Heart left ventricle (tissue), 16 donors: ENCODE measurements around the gene LGR5. TPM values are rescaled to one million over a fixed set of nuclear protein-coding genes. Genes with fewer than 3 reads are reported as not detected.

ENCODE experiments used
- ATAC-seq, 4 donors: fragments of 200-7000 bp; cut with Tn5 transposase; one replicate each; pipeline ENCODE4 v1.9.1; 2020 to 2022; ENCODE audit warnings: moderate library complexity in 4 of 4, mild to moderate bottlenecking in 3 of 4, moderate number of reproducible peaks in 1 of 4
- DNase-seq, 5 donors: peaks; one replicate each; pipeline ENCODE4 v3.0.0-alpha.2; 2020
- H3K27ac ChIP-seq, 12 donors: fragments of 200-600 bp; sonication (generic) in 4 of 12; one replicate each; pipeline versions ENCODE4 v1.5.0 to v1.8.0; 2016 to 2022; ENCODE audit warnings: mild to moderate bottlenecking in 2 of 12
- H3K27me3 ChIP-seq, 9 donors: fragments of 200-600 bp; sonication (generic) in 2 of 9; one replicate each; pipeline versions ENCODE4 v1.5.1 to v1.8.0; 2016 to 2022; ENCODE audit warnings: mild to moderate bottlenecking in 3 of 9
- H3K36me3 ChIP-seq, 9 donors: fragments of 200-600 bp; sonication (generic) in 2 of 9; one replicate each; pipeline versions ENCODE4 v1.5.0 to v1.8.0; 2018 to 2022; ENCODE audit warnings: mild to moderate bottlenecking in 2 of 9
- H3K4me1 ChIP-seq, 12 donors: fragments of 200-600 bp; sonication (generic) in 4 of 12; one replicate each; pipeline versions ENCODE4 v1.5.0 to v1.8.0; 2016 to 2022; ENCODE audit warnings: mild to moderate bottlenecking in 3 of 12
- H3K4me3 ChIP-seq, 12 donors: fragments of 200-600 bp; sonication (generic) in 4 of 12; one replicate each; pipeline versions ENCODE4 v1.5.0 to v1.8.0; 2017 to 2022; ENCODE audit warnings: mild to moderate bottlenecking in 9 of 12, moderate library complexity in 4 of 12
- H3K9me3 ChIP-seq, 12 donors: fragments of 200-600 bp; sonication (generic) in 4 of 12; one replicate each; pipeline versions ENCODE4 v1.5.0 to v1.8.0; 2016 to 2022; ENCODE audit warnings: mild to moderate bottlenecking in 1 of 12
- CTCF ChIP-seq, 12 donors: fragments of 200-600 bp; sonication (generic) in 4 of 12; IDR thresholded peaks; one replicate each; pipeline versions ENCODE4 v1.5.0 to v1.8.0; 2018 to 2022; ENCODE audit warnings: antibody characterized with exemption in 12 of 12, mild to moderate bottlenecking in 5 of 12
- POLR2A ChIP-seq, 2 donors: fragments of 450-650 bp; IDR thresholded peaks; one replicate each; pipeline ENCODE4 v1.6.1; 2017; ENCODE audit warnings: antibody characterized with exemption in 2 of 2, mild to moderate bottlenecking in 2 of 2, moderate library complexity in 2 of 2
- WGBS, 4 donors: extraction: QIAGEN DNeasy Blood & Tissue Kit in 2 of 4; methylation state at CpG; one replicate each; pipeline versions ENCODE4 v1.1.5 to v1.1.7; 2013 to 2018; 5-methylcytosine and 5-hydroxymethylcytosine counted together
- intact Hi-C, 10 donors: fragments of 100-400 bp; cut with DNase I; formaldehyde crosslinking; loops; one replicate each; pipeline versions ENCODE4 v1.11.1 to v1.14.2; 2022
- polyA plus RNA-seq, 2 donors: library from polyadenylated mRNA; stranded (reverse); fragments of 200-250 nt; gene quantifications; one replicate each; pipeline ENCODE4 v1.2.3, GENCODE V29; 2013
- total RNA-seq, 9 donors: library from RNA; depleted of rRNA in 2 of 9; stranded (reverse); fragments of >200 nt in 2 of 9; fragmentation: NEBNext Ultra II Directional in 3 of 9; extraction: Animal tissue kit (Norgen Biotek cat#: 25700) in 3 of 9; gene quantifications; one replicate each; pipeline versions ENCODE4 v1.1.0 to v1.2.4, GENCODE V29; 2016 to 2023
- donor health status: ischemic (EF 13 %, LVEDD 7.1; RV severe dilation, severe dysfunction).
- donor health status: healthy with polysubstance abuse.
- donor health status: DM: no; HTN: yes; CAD: no.
- donor health status: DM: no; HTN: no; CAD: no.
- donor health status: ischemic (EF 25% LVEDD 6.9; RV normal size, moderate dysfunction).
- donor health status: ischemic (EF 25% LVEDD 5.7; RV mildly dilated, moderate dysfunction).
- donor health status: healthy.
- donor health status: DM: yes; HTN: yes; CAD: no.
- donor health status: ischemic (EF 35%, LVEDD 5.7; RV mildly dilated, moderate dysfunction).
- donor health status: nonischemic (EF 11% LVEDD 7.7; RV severe dilation, severe dysfunction).
- donor health status: DM: yes; HTN: yes; CAD: no.
- donor health status: PGD.
- donor health status: ischemic (EF 29% LVEDD 5.4; RV normal size, mild dysfunction).
- donor health status: nonischemic (EF 23%, LVEDD 6.1; RV moderate dilation, normal function).

The LGR5 gene
- total and polyA plus RNA-seq, 11 donors = 0.03 to 0.20 (median 0.13) TPM; not detected in 7

GRCh38 chr12:71576496-71576895 is 136.9 kb downstream of the LGR5 start:
- WGBS, 4 donors = 62 to 68% (median 63%) methylated on average over 3 of the region's 3 CpGs
- no peaks in the 10 kb centered on the region for H3K9me3 ChIP-seq
- H3K36me3 ChIP-seq = no peaks in the 10 kb centered on the region
- no peak for DNase-seq
- no peak for ATAC-seq
- H3K27ac ChIP-seq = no peak overlapping the region
- H3K27me3 ChIP-seq = no peaks in the 10 kb centered on the region
- TF ChIP-seq CTCF (IDR thresholded peaks at IDR 0.05) (no peak), POLR2A (IDR thresholded peaks at IDR 0.05) (no peak)
- H3K4me1 ChIP-seq = no peaks in the 10 kb centered on the region
- intact Hi-C loops = no loop called here
- no peak overlapping the region for H3K4me3 ChIP-seq

DNA sequence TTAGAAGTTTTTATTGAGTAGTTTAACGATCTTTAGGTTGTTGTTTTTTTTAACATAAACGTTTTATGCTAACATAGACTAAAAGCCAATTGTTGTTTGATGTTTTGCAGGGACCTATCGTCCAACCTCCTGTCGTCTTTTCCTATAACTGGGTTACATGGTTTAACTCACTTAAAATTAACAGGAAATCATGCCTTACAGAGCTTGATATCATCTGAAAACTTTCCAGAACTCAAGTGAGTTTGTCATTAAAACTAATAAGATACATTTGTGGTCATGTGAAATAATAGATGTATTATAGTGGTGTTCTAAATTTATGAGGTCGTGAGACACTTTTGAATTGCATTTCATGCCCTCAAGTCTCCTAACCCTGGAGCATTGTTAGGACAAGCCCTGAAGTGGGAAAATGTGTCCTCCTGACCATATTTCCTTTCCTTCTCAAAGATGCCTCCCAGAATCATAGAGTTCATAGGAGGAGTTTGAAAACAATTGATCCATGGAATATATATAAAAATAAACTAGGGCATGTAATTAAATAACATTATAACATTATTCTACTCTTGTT is 139.2 kb downstream of the LGR5 start:
- no peak for ATAC-seq
- TF ChIP-seq POLR2A (IDR thresholded peaks at IDR 0.05) (no peak), CTCF (IDR thresholded peaks at IDR 0.05) (no peak)
- H3K36me3 ChIP-seq = no peaks in the 10 kb centered on the region
- H3K9me3 ChIP-seq = no peaks in the 10 kb centered on the region
- H3K4me3 ChIP-seq = no peak overlapping the region
- whole genome bisulfite sequencing, 4 donors = 54 to 71% (median 65%) methylated on average over 5 of the region's 5 CpGs
- intact Hi-C loops = no loop called here
- no peak for DNase-seq
- H3K27me3 ChIP-seq = no peaks in the 10 kb centered on the region
- no peaks in the 10 kb centered on the region for H3K4me1 ChIP-seq
- H3K27ac ChIP-seq = no peak overlapping the region

GRCh38 chr12:71581206-71581605 is 141.6 kb downstream of the LGR5 start:
- no peaks in the 10 kb centered on the region for H3K4me1 ChIP-seq
- intact Hi-C loops = no loop called here
- no peaks in the 10 kb centered on the region for H3K36me3 ChIP-seq

DNA sequence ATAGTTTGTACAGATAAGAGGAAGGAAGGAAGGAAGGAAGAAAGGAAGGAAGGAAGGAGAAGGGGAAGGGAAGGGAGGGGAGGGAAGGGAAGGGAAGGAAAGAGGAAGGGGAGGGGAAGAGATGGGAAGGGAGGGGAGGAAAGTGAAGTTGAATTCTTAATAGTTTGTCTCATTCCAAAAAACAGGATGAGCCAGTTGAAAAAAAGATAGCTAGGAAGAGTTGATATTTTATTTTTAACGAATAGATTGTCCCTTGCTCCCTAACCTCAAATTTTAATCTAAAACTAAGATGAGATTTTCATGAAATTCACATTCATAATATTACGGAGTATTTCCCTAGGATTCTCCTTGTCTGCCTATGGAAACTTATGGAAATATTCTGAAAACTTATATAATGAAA is 143.3 kb downstream of the LGR5 start:
- ATAC-seq = no peak
- DNase-seq = no peak
- H3K4me1 ChIP-seq = no peaks in the 10 kb centered on the region
- peaks cover 0 to 3% (median 0%) of the 10 kb centered on the region in 9 donors for H3K27me3 ChIP-seq
- TF ChIP-seq POLR2A (IDR thresholded peaks at IDR 0.05) (no peak), CTCF (IDR thresholded peaks at IDR 0.05) (no peak)
- no peaks in the 10 kb centered on the region for H3K36me3 ChIP-seq
- H3K27ac ChIP-seq = no peak overlapping the region
- 76 to 85% (median 77%) methylated on average over 2 of the region's 2 CpGs for WGBS, 4 donors
- intact Hi-C loops = no loop called here
- no peaks in the 10 kb centered on the region for H3K9me3 ChIP-seq
- H3K4me3 ChIP-seq = no peak overlapping the region

More at GRCh38 chr12:71581206-71581605, 141.6 kb downstream of the LGR5 start:
- H3K27me3 ChIP-seq = no peaks in the 10 kb centered on the region
- no peak for ATAC-seq
- WGBS, 4 donors = 78 to 83% (median 82%) methylated on average over 3 of the region's 3 CpGs
- no peak overlapping the region for H3K27ac ChIP-seq
- TF ChIP-seq POLR2A (IDR thresholded peaks at IDR 0.05) (no peak), CTCF (IDR thresholded peaks at IDR 0.05) (no peak)
- no peak overlapping the region for H3K4me3 ChIP-seq
- no peaks in the 10 kb centered on the region for H3K9me3 ChIP-seq
- no peak for DNase-seq
